ENCODE results near the gene FBXO24. TPM values are rescaled to one million over a fixed set of nuclear protein-coding genes. Genes with fewer than 3 reads are reported as not detected.

Gene FBXO24
- total RNA-seq, 1 donor from 2014 or later = 0.21 TPM

GRCh38 chr7:100574362-100575205, 11.5 kb upstream of the FBXO24 start:
- no peak for DNase-seq (ENCODE audit: low read depth)

DNA sequence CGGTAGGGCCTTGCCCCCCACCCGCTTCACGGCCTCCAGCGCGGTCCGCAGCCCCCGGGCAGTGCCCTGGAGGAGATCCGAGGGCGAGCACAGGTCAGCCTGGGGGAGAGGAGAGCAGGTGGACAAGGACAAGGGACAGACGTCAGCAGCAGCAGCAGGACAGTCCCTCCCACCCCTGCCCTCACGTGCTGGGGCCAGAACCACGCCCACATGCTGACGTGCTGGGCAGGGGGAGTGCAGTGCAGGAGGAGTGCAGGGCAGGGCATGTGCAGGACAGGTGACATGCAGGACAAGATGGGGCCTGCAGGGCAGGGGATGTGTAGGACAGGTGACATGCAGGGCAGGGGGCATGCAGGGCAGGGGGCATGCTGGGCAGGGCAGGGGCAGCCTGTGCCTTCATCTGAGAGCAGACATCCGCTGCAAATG, 10.9 kb upstream of the FBXO24 start:
- no peak for DNase-seq (ENCODE audit: low read depth)

DNA sequence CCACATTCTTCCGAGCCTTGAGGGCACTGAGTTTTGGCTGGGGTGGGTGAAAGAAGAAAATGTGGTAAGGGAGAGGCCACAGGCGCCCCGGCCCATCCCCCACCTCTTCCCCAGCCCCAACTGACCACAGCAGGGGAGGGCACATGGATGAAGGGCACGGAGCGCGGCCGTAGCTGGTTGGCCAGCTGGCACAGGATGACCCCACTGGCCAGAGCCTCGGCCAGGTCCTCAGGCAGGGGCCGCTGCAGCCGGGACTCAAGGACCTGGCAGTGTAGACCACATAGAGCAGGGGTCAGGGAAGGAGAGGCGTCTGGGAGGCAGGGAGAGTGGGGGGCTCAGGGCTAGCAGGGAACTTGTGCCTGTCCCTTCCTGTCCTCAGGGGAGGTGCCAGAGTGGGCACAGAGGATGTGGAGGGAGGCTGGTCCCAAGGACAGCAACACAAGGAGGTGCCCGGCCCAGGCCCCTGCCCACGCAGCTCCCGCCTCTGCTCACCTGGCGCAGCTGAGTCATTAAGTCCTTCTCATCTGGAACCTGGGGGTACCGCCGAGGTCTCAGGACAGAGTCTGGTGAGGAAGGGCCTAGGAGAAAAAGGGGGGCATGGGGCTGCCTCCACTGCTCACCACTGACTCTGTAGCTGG, 10.3 kb upstream of the FBXO24 start:
- no peak for DNase-seq (ENCODE audit: low read depth)

DNA sequence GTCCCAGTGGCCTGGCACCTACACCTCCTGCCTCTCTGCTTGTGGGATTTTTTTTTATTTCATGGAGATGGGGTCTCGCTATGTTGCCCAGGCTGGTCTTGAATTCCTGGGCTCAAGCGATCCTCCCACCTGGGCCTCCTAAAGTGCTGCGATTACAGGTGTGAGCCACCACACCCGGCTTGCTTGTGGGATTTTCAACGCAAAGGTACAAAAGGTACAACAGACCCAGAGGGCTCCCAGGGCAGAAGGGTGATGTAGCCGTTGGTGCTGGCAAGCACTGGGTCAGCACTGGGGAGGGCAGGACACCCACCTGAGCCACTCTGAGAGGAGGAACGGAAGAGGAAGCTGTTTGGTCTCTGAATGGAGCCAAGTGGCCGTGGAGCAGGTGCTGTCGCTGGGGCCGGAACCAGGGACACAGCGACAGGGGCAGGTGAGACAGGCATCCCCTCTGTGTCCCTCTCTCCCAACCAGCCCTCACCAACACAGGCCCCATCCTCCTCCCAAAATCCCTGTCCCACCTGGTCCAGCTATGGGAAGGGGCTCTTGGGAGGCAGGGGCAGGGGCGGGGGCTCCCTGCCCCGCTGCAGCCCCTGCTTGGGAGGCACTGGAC, 9.6 kb upstream of the FBXO24 start:
- no peak for DNase-seq (ENCODE audit: low read depth)

DNA sequence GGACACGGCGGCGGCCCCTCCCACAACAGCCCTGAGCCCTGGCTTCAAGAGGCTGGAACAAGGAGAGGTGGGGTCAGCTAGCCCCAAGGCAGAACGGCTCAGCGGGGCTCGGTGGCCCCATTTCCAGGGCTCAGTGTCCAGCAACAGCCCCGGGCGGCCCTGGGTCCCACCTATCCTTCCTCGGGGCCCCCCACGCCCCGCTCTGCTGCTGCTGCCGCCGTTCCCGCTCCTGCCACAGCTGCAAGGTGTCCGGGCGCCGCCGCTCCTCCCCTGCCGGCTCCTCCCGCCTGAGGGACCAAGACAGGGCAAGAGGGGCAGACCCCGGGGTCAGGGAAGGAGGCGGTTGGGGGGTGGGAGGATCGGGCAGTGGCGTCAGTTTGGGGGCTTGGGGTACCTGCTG, 9.0 kb upstream of the FBXO24 start:
- no peak for DNase-seq (ENCODE audit: low read depth)

DNA sequence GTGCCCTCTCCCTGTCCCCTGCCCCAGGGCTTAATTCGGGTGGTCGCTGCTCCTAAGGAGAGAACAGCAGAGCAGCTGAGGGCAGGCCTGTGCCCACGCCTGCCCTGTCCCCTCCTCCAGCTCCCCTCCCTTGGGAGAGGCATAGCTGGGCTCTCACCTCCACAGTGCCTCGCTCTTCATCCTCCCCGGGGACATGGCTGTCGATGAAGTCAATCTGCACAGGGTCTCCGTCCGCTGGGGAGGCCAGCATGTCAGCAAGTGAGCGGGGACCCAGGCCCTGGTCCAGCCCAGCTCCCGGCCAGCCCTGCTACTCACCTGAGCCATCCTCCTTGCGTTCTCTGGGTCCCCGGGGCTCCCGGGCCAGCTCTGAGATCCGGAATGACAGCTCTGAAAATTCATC, 8.6 kb upstream of the FBXO24 start:
- no peak for DNase-seq (ENCODE audit: low read depth)

GRCh38 chr7:100578246-100579183, 7.6 kb upstream of the FBXO24 start:
- no peak for DNase-seq (ENCODE audit: low read depth)

DNA sequence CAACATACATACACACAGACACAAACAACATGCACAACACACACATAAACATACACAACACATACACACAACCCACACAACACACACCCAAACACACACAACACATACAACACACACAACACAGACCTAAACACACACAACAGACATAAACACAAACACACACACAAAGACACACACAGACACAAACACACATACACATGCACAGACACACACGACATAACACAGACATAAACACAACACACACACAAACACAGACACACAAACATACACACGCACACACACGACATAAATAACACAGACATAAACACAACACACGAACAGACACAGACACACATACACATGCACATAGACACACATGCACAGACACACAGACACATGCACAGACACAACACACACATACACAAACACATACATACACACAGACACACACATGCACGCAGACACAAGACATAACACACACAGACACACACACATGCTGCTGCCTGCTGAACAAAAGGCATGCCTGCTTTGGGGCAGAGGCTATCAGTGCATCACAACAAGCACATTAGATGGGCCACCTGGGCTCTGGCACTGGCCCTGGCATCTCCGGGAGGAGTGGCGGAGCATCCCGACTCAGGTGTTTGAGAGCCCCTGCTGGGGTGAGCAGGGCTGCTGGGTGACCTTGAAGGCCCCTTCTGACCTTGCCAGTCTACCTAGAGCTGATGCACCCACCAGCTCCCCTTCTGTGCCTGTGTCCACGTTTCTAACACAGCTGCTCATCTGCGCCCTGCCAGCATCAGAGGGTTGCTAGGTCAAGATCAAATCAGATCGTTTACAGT, 5.5 kb upstream of the FBXO24 start:
- DNase-seq (ENCODE audit: low read depth) = no peak

GRCh38 chr7:100582041-100582579, 4.0 kb upstream of the FBXO24 start:
- no peak for DNase-seq (ENCODE audit: low read depth)

- no peak for DNase-seq (ENCODE audit: low read depth)
Measured at GRCh38 chr7:100582650-100583049, 3.5 kb upstream of the FBXO24 start.

DNA sequence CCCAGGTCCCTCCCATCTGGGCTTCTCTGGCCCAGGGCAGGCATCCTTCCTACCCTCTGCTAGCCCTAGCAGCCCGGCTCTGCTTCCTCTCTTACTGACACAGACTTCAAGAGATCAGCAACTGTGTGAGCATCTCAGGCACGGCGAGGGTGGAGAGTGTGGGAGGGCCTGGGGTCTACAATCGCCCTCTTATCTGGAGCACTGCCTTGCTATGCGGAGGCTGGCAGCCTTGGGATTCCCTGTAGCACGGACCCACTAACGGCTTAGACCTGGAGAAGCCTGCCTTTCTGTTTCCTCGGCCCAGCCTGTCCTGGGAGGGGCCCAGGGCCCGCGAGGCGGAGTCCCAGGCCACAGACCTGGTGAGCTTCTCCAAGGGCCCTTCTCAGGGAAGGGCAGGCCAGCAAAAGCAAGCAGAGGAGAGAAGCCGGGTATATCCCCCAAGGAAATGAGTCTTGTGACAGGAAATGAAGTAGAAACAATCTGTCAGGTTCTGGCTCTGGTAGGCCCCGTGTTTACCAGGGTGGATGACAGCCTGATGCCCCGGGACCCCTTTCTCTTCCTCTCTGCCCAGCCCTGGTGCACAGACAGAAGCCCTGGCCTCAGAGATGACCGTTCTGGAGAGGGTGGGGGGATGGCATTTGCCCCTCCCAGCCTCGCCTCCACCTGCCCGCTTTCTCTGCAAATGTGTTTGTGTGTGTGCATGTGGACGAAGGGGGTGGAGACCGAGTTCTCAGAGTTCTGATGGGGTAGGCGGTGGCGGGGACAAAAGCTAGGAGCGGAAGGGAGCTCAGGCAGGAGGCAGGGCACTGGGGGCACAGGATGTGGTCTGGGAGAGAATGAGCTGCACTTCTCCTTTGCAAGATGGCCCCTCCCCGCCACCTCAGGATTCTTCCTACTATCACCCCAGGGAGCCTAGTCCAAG, 2.7 kb upstream of the FBXO24 start:
- peak; percentile 33 for DNase-seq (ENCODE audit: low read depth)

GRCh38 chr7:100584054-100584682, 2.0 kb upstream of the FBXO24 start:
- DNase-seq (ENCODE audit: low read depth) = peak; percentile 94

DNA sequence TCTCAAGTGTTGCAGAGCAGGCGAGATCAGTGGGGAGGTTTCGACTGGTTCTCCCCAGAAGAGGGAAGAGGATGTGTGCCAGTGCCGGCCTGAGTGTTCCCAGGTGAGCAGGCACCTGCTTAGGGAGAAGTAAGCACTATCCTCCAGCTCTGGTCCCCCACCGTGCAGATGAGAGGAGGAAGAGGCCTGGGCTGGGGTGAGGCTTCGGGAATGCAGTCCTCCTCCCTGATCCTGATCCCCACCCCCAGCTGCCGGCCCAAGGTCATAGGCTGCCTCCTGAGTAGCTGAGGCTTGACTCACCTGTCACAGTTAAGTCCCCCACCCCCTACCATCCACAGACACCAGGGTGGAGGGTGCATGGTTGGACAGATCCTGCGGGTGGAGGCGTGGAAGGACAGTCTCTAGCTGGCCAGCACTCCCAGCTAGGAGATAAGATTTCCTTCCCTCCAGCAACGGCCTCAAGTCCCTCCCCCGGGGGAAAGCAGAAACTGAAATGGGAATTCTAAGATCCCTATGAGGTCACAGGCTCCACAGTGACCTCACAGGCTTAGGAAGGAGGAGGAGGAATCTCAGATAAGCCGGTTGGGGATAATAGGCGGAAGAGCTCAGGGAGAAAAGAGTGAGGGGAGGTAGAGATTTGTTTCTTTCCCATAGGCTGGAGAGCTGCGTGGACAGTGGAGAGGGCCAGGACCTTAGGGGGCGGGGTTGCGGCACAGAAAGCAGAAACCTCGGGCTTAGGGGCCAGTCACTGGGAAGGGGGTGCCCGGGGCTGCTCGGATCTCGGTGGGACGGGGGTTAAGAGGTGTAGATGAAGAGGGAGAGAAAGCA, 1.2 kb upstream of the FBXO24 start:
- DNase-seq (ENCODE audit: low read depth) = peak; percentile 94

DNA sequence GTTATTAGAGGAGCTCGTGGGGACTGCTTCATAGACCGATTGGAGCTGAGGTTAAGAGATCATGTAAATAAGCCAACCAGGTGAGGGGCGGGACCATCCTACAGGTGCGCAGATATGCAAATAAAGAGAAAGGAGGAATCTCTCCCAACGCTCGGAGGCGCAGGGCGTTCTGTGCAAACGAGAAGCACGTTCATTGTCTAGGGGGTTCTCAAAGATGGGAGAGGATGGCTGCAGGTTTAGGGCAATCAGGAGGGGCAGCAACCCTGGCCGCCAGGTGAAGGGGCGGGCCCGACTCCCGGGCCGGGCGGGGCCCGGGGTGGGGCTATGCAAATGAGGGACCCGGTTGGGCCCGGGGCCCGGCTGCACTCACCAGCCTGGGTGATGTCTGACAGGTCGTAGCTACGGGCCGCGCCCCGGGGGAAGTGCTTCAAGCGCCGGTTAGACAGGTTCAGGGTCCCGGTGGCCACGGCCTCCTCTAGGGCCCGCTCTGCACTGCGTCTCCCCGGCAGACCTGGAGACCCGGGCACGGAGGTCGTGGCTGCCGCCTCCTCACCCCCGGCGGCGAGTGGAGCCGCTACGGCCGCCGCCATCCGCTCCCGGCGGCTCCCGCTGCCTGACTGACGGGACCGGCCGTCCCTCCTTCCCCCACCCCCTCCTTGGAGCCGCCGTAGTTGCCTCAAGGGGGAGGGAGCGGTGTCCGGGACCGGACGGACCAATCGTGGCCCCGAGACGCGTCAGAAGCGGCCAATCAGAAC, 440 bp upstream of the FBXO24 start, which contains the start of gene LRCH4:
Gene LRCH4 (minus strand): TSS at position 619 of the 755 bp plus-strand sequence. CDS start 29 bp downstream, at position 590.
- DNase-seq (ENCODE audit: low read depth) = no peak

GRCh38 chr7:100588438-100588837, 2.3 kb downstream of the FBXO24 start:
- peak; percentile 42 for DNase-seq (ENCODE audit: low read depth)

DNA sequence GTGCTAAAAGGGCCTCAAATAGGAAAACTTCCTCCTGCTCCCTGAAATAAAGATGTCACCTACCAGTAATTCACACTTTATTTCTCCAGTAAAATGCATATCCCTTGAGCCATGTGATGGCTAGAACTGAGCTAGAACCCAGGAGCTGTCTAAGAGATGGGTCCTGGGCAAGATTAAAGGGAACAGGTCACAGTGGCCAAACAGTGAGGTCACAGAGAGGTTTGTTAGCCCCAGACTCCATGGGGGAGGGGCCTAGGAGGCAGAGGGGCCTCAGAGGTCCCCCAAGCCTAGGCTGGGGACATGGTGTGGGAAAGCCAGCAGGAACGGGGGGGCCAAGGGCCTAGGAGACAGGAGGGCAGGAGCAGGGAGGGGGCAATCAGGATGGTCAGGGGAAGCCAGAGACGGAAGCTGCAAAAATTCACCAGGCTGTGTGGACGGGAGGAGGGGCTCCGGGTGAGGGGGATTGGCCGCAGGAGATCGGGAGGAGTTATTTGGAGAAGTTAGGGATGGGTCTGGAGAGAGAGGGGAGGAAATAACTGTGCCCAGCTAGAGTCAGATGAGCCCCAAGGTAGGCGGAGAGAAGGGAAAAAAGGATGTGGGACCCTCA, 3.3 kb downstream of the FBXO24 start:
- no peak for DNase-seq (ENCODE audit: low read depth)

Data from myocyte (in vitro differentiated cells).